ENCODE data around the gene EFL1. TPM values are rescaled to one million over a fixed set of nuclear protein-coding genes. Genes with fewer than 3 reads are reported as not detected.

The EFL1 gene
- total and polyA plus RNA-seq, 2 experiments from 2014 or later: 15.4 to 46.4 TPM

Small RNA genes within 50 kb of the gene (small RNA-seq; reads per million reads assigned to genes)
- gene RNU1-77P (ENCODE audit: low replicate concordance): 0.10 reads per million

Other genes starting within 250 kb of the EFL1 start
- 15.7 and 16.2 TPM in 2 replicates for gene MEX3B, start 216.7 kb downstream of the EFL1 start, total RNA-seq (2014; rRNA removed; shearing (Covaris generic))
- gene MEX3B, start 216.7 kb downstream of the EFL1 start, polyA plus RNA-seq (2016; fragmentation: Nextera tagmentation; extraction: Ambion mirVana): 5.3 TPM in 2 replicates
- gene SAXO2, start 84 bp upstream of the EFL1 start, total RNA-seq (2014; rRNA removed; shearing (Covaris generic)): 0.73 TPM in 1 of 2 replicates, not detected in the other
- gene SAXO2, start 84 bp upstream of the EFL1 start, polyA plus RNA-seq (2016; fragmentation: Nextera tagmentation; extraction: Ambion mirVana): 4.9 and 10.1 TPM in 2 replicates
- gene GOLGA6L10, start 86.7 kb upstream of the EFL1 start, total RNA-seq (2014; rRNA removed; shearing (Covaris generic)): 0.07 TPM in 1 of 2 replicates, not detected in the other
- 0.23 TPM in 1 of 2 replicates, not detected in the other for gene GOLGA6L10, start 86.7 kb upstream of the EFL1 start, polyA plus RNA-seq (2016; fragmentation: Nextera tagmentation; extraction: Ambion mirVana)
- 12.7 and 13.0 TPM in 2 replicates for gene GOLGA6L9, start 167.1 kb upstream of the EFL1 start, total RNA-seq (2014; rRNA removed; shearing (Covaris generic))
- 9.6 and 11.0 TPM in 2 replicates for gene GOLGA6L9, start 167.1 kb upstream of the EFL1 start, polyA plus RNA-seq (2016; fragmentation: Nextera tagmentation; extraction: Ambion mirVana)

Measured in GM23338 (cell line).